GM19238 (cell line): ENCODE data around the gene TESPA1.
"Not testable (repeated sequence)": the region's sequence is repeated elsewhere in the genome, so short reads cannot be mapped to it uniquely, and the experiment has no call there.

Source experiments
- DNase-seq: peaks from one replicate; pipeline ENCODE4 v3.0.0; 2011; ENCODE audit warnings: low spot score; ENCODE audit not compliant: insufficient read length

The TESPA1 gene

GRCh38 chr12:54949073-54949711 lies 35.4 kb downstream of the TESPA1 start:
- DNase-seq = no peak

GRCh38 chr12:54948171-54948570 lies 36.4 kb downstream of the TESPA1 start:
- DNase-seq = no peak

- DNase-seq = no peak
These were observed 39.5 kb downstream of the TESPA1 start for GRCh38 chr12:54945082-54945481.

- DNase-seq = not testable (repeated sequence)
These were observed 41.3 kb downstream of the TESPA1 start for GRCh38 chr12:54943292-54943691.

GRCh38 chr12:54941659-54942058 lies 42.9 kb downstream of the TESPA1 start:
- no peak for DNase-seq

GRCh38 chr12:54940727-54941315 lies 43.7 kb downstream of the TESPA1 start:
- DNase-seq = no peak

GRCh38 chr12:54937929-54938328 lies 46.6 kb downstream of the TESPA1 start:
- no peak for DNase-seq

GRCh38 chr12:54937376-54937775 lies 47.2 kb downstream of the TESPA1 start:
- no peak for DNase-seq

- no peak for DNase-seq
These were observed 47.8 kb downstream of the TESPA1 start for GRCh38 chr12:54936736-54937135.

- peak; percentile 47 for DNase-seq
These were observed 49.2 kb downstream of the TESPA1 start for GRCh38 chr12:54935235-54935951.

GRCh38 chr12:54934419-54934818 lies 50.1 kb downstream of the TESPA1 start:
- DNase-seq = no peak

- DNase-seq = no peak
These were observed 51.2 kb downstream of the TESPA1 start for GRCh38 chr12:54933376-54933775.

- no peak for DNase-seq
These were observed 51.9 kb downstream of the TESPA1 start for GRCh38 chr12:54932691-54933090.

- DNase-seq = no peak
These were observed 52.5 kb downstream of the TESPA1 start for GRCh38 chr12:54932038-54932437.

GRCh38 chr12:54929998-54930397 lies 54.6 kb downstream of the TESPA1 start:
- no peak for DNase-seq

GRCh38 chr12:54926246-54926645 lies 58.3 kb downstream of the TESPA1 start:
- DNase-seq = no peak

- no peak for DNase-seq
These were observed 59.4 kb downstream of the TESPA1 start for GRCh38 chr12:54924972-54925707.

- no peak for DNase-seq
These were observed 67.5 kb downstream of the TESPA1 start for GRCh38 chr12:54917001-54917488.
